DOHH2 (cell line): ENCODE measurements around the gene KCNJ12.
"Not testable (repeated sequence)": the region's sequence is repeated elsewhere in the genome, so short reads cannot be mapped to it uniquely, and the experiment has no call there.

Source experiments
- EZH2phosphoT487 ChIP-seq: fragments of 200-600 bp; sonication (generic); IDR thresholded peaks from 2 replicates; pipeline ENCODE4 v1.6.1; 2017; ENCODE audit warnings: borderline replicate concordance, mild to moderate bottlenecking, antibody characterized with exemption, low read length, moderate library complexity, mixed read lengths
- TF ChIP-seq, protein P1 (sequence below): fragments of 200-600 bp; sonication (generic); IDR thresholded peaks from one replicate; pipeline ENCODE4 v1.5.1; 2014; ENCODE audit warnings: antibody characterized with exemption, mild to moderate bottlenecking, low read depth, low read length; ENCODE audit not compliant: poor library complexity, severe bottlenecking

DNA sequence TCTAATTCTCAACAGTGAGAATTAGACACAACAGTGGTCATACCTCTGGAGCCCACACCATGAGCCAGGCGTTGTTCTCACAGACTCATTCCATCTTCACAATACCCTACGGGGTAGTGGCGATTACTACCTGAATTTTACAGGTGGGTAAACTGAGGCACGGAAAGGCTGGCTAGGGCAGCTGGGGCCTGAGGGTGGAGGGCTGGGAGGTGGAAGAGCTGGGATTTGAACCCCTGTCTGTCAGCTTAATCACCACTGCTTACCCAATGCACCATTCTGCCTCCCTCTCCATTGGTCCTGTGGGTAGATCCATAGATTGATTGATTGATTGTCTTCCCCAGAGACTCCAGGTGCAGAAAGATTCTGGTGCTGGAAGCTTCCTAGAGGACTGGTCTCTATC lies 31.4 kb upstream of the KCNJ12 start:
- TF ChIP-seq, protein P1, sequence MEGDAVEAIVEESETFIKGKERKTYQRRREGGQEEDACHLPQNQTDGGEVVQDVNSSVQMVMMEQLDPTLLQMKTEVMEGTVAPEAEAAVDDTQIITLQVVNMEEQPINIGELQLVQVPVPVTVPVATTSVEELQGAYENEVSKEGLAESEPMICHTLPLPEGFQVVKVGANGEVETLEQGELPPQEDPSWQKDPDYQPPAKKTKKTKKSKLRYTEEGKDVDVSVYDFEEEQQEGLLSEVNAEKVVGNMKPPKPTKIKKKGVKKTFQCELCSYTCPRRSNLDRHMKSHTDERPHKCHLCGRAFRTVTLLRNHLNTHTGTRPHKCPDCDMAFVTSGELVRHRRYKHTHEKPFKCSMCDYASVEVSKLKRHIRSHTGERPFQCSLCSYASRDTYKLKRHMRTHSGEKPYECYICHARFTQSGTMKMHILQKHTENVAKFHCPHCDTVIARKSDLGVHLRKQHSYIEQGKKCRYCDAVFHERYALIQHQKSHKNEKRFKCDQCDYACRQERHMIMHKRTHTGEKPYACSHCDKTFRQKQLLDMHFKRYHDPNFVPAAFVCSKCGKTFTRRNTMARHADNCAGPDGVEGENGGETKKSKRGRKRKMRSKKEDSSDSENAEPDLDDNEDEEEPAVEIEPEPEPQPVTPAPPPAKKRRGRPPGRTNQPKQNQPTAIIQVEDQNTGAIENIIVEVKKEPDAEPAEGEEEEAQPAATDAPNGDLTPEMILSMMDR = not testable (repeated sequence)
- not testable (repeated sequence) for TF ChIP-seq EZH2phosphoT487
